ENCODE measurements around the gene ZNF512.

Gene ZNF512

GRCh38 chr2:27664622-27665363, 82.0 kb downstream of the ZNF512 start:
- no peak for DNase-seq (ENCODE audit: low read depth, low spot score)
- H3K27ac ChIP-seq = peak overlapping the region; percentile 89

DNA sequence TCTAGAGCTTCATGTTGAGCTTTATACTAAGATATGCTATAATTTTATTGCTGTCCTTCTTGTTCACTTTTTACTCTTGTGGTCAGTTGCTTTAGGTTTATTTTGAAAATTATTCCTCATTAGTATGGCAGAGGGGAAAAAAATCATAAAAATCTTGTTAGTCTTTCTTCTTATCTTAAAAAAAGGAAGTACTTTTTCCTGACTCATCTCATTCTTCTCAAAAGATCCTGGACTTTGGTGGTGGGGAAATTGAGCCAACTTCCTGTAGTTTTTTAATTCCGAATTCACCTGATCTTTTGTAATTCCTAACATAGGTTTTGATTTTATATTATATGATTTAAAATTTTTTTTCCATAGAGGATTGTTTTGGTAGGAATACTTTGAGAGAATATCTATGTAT, 84.6 kb downstream of the ZNF512 start:
- no peak for DNase-seq (ENCODE audit: low read depth, low spot score)
- H3K27ac ChIP-seq = no peak overlapping the region

- no peak for DNase-seq (ENCODE audit: low read depth, low spot score)
- H3K27ac ChIP-seq = no peak overlapping the region
These were observed 88.4 kb downstream of the ZNF512 start for GRCh38 chr2:27671235-27671634.
